KBM-7 (cell line): ENCODE data around the gene TCF7.

Source experiments
- DNase-seq: peaks from one replicate; pipeline ENCODE4 v3.0.0-alpha.2; 2015
- in situ Hi-C: fragments of 300-500 bp; cut with MboI; formaldehyde crosslinking; loops from 2 replicates; pipeline ENCODE4 v1.14.3; 2020; ENCODE audit warnings: low sequenced_read_pairs, low pct_unique_long_range_greater_than_20kb, mixed read lengths

TCF7 gene

GRCh38 chr5:134110382-134110781 is 4.1 kb upstream of the TCF7 start:
- in situ Hi-C loops = no loop called here
- DNase-seq = no peak

GRCh38 chr5:134111741-134112647 is 2.5 kb upstream of the TCF7 start:
- in situ Hi-C loops = no loop called here
- no peak for DNase-seq

- in situ Hi-C loops = no loop called here
- no peak for DNase-seq
These were observed 1.6 kb upstream of the TCF7 start for GRCh38 chr5:134112726-134113362.

- DNase-seq = no peak
- in situ Hi-C loops = no loop called here
These were observed 1.1 kb upstream of the TCF7 start for GRCh38 chr5:134113363-134113889.

DNA sequence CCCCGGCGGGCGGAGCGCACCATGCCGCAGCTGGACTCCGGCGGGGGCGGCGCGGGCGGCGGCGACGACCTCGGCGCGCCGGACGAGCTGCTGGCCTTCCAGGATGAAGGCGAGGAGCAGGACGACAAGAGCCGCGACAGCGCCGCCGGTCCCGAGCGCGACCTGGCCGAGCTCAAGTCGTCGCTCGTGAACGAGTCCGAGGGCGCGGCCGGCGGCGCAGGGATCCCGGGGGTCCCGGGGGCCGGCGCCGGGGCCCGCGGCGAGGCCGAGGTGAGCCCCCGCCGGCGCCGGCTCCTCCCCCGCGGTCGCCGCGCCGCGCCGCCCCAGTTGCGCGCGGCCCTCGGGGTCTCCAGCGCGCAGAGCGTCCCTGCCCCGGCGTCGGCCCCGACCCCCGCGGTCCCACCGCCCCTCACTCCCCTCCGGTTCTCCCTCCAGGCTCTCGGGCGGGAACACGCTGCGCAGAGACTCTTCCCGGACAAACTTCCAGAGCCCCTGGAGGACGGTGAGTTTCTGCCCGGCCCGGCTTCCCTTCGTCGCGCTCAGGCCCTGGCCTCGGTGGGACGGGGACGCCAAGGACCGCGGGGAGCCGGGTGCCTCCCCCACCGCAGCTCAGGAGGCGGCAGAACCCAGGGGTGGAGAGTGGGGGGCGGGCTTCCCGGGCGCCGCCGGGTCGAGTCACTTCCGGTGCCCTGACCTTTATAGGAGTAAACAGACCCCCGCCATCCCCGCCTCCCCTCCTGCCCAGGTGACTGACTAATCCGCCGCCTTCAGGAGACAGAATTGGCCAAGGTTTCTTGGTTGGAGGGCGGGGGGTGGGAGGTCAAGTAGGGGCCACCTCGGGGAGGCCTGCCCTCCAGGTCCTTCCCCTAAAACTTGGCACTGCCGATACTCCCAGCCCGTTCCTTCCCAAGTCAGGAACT is 665 bp downstream of the TCF7 start:
- in situ Hi-C loops = no loop called here
- DNase-seq = peak; percentile 20

DNA sequence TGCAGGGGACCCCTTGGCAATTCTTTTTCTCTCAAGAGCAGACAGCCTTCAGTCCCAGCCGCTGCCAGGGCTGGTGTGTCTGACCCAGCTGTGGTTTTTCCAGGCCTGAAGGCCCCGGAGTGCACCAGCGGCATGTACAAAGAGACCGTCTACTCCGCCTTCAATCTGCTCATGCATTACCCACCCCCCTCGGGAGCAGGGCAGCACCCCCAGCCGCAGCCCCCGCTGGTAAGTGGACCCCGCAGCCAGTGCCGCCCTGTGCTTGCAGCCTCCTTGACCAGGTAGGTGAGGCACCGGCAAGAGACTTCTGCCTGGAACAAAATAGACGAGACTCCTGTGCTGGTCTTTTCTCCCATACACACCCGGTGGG is 1.3 kb downstream of the TCF7 start:
- no peak for DNase-seq
- in situ Hi-C loops = no loop called here

- DNase-seq = no peak
- in situ Hi-C loops = no loop called here
These were observed 1.8 kb downstream of the TCF7 start for GRCh38 chr5:134116286-134116685.

GRCh38 chr5:134116789-134117761 is 2.6 kb downstream of the TCF7 start:
- no peak for DNase-seq

DNA sequence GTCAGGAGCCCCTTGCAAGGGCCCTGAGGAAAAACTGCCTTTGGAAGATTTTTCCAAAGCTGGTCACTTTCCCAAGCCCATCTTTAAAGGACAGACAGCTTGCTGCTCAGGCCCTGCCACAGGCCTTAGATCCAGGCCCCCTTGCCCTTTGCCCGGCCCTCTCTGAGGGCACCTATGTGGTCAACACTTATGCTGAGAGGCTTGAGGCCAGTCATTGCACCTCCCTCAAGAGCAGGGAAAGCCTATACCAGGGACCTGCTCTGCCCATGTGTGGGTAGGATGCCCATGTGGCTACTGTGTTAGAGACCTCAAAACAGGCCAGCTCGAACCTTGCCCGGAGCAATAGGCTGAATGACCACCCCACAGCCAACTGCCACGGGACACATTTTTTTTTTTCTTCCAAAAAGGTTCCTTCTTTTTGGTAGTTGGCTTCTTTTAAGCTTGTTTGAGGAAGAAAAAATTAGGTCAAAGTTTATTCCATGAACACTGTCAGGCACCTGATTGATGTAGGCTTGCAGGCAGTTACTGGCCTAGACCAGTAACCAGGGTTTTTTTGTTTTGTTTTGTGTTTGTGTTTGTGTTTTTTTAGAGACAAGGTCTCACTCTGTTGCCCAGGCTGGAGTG is 3.8 kb downstream of the TCF7 start:
- in situ Hi-C loops = no loop called here
- DNase-seq = no peak

More at GRCh38 chr5:134116789-134117761, 2.6 kb downstream of the TCF7 start:
- in situ Hi-C loops = no loop called here

DNA sequence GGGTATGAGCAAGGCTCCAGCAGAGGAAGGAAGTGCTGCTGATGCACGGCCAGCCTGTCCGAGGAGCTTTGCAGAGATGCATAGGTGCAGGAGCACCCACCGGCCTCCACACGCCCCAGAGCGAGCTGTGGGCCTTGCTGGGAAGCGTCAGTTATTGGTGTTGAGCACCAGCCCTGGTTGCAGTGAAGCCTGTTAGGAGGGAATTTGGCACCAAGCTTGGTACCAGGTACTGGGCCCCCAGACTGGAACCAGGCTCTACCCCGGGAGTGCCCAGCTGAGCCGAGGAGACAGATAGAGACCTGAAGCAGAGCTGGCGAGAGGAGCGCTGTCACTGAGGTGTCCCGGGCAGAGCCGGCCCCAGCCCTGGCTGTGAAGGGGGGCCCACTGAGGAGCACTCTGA is 5.2 kb downstream of the TCF7 start:
- DNase-seq = no peak
- in situ Hi-C loops = no loop called here

GRCh38 chr5:134120386-134121138 is 6.1 kb downstream of the TCF7 start:
- DNase-seq = no peak
- in situ Hi-C loops = no loop called here

GRCh38 chr5:134122530-134122929 is 8.0 kb downstream of the TCF7 start:
- no peak for DNase-seq
- in situ Hi-C loops = no loop called here

- DNase-seq = no peak
- in situ Hi-C loops = no loop called here
These were observed 8.9 kb downstream of the TCF7 start for GRCh38 chr5:134123360-134123759.

DNA sequence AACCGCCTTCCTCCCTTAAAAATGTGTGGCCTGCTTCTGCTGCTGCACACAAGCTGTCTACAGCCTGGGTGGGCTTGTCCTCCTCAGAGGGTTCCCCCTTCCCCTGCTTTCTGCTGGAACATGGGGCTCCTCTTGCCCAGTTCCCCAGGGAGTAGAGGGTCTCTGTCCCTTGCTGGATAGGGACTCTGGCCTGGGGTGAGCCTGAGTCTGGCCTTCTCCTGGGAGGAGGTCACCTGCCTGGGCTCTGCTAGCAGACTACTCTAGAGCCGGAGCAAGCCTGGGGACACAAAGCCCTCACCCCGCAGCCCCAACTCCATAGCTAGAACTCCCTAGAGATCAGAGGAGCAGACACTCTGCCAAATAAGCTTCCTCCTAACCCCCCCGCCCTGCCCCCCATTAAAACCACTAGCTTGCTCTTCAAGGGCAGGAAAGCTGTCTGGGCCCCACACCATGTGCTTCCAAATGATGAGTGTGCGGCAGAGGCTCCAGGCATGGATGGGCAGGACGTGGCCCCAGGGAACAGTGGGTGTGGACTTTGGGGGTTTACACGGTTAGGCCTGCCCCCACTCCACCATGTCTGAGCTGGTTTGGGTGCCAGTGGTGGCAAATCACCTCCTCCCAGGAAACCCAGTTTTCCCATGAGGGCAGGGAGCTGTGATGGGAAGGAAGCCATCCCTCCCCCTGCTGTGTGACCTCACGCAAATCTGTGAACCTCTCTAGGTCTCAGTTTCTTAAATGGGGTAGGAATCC is 10.0 kb downstream of the TCF7 start:
- in situ Hi-C loops = no loop called here
- no peak for DNase-seq

DNA sequence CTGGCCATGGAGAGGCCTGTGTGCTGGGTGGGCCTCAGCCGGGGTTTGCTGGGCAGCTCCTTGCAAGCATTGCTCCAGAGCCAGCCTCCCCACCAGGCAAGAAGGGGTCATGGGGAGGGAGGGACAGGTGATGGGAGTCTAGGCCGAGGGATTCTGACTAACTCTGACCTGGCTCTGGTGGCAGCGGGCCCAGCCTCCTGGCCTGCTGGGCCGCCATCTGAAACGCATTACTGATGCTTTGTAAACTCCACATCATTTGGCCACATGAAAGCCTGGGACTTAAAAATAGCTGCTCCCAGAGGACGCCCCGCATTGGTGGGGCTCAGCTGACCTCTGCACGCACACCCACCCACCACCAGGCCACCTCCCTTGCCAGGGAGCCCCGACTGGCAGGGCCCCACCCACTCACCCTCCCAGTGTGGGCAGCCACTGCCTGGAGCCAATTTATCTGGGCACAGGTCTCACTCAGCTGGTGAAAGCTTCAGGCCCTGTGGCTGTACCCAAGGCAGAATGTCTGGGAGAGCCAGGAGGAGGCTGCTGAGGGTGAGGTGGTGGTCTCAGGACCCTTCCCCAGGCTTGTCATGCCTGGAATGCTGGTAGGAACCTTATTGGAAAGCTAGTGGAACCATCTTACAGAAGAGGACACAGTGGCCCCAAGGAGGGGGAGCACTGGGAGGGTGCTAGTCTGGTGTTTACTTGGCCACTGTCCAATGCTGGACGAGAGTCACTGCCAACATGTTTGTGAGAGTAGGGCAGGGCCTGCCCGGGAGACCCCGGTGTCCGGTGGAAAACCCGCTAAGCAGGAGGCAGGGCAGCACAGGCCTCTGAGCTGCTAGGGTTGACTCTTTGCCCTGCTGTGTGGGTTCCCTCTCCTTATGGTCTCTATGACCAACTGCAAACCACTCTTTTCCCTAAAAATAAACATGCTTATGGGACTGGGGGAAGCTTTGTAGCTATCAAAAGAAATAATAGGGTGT is 10.8 kb downstream of the TCF7 start:
- no peak for DNase-seq
- in situ Hi-C loops = no loop called here
